Duodenal mucosa (tissue), 2 donors: Measurements from ENCODE around the gene MOB2.

Experiments used
- H3K27ac ChIP-seq: one replicate; pipeline ENCODE4 v1.7.0; 2013; ENCODE audit warnings: low read depth, low read length
- H3K27me3 ChIP-seq, 2 donors: one replicate each; pipeline ENCODE4 v1.7.0; 2013; ENCODE audit warnings: low read length in 2 of 2, control low read depth in 1 of 2; ENCODE audit not compliant: insufficient read depth in 2 of 2, control insufficient read depth in 1 of 2
- H3K36me3 ChIP-seq, 2 donors: one replicate each; pipeline ENCODE4 v1.7.0; 2013; ENCODE audit warnings: low read length in 2 of 2, control low read depth in 1 of 2; ENCODE audit not compliant: insufficient read depth in 2 of 2, control insufficient read depth in 1 of 2
- H3K4me1 ChIP-seq, 2 donors: one replicate each; pipeline ENCODE4 v1.7.0; 2013; ENCODE audit warnings: low read length in 2 of 2, control low read depth in 1 of 2; ENCODE audit not compliant: insufficient read depth in 2 of 2, control insufficient read depth in 1 of 2
- H3K4me3 ChIP-seq, 2 donors: one replicate each; pipeline ENCODE4 v1.7.0; 2013; ENCODE audit warnings: low read length in 2 of 2, low read depth in 1 of 2
- H3K9ac ChIP-seq, 2 donors: one replicate each; pipeline ENCODE4 v1.7.0; 2013; ENCODE audit warnings: low read length in 2 of 2, low read depth in 1 of 2
- H3K9me3 ChIP-seq, 2 donors: one replicate each; pipeline ENCODE4 v1.7.0; 2013; ENCODE audit warnings: low read length in 2 of 2, control low read depth in 1 of 2; ENCODE audit not compliant: control insufficient read depth in 1 of 2

The MOB2 gene, protein sequence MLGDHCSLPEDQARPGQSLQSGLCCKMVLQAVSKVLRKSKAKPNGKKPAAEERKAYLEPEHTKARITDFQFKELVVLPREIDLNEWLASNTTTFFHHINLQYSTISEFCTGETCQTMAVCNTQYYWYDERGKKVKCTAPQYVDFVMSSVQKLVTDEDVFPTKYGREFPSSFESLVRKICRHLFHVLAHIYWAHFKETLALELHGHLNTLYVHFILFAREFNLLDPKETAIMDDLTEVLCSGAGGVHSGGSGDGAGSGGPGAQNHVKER

DNA sequence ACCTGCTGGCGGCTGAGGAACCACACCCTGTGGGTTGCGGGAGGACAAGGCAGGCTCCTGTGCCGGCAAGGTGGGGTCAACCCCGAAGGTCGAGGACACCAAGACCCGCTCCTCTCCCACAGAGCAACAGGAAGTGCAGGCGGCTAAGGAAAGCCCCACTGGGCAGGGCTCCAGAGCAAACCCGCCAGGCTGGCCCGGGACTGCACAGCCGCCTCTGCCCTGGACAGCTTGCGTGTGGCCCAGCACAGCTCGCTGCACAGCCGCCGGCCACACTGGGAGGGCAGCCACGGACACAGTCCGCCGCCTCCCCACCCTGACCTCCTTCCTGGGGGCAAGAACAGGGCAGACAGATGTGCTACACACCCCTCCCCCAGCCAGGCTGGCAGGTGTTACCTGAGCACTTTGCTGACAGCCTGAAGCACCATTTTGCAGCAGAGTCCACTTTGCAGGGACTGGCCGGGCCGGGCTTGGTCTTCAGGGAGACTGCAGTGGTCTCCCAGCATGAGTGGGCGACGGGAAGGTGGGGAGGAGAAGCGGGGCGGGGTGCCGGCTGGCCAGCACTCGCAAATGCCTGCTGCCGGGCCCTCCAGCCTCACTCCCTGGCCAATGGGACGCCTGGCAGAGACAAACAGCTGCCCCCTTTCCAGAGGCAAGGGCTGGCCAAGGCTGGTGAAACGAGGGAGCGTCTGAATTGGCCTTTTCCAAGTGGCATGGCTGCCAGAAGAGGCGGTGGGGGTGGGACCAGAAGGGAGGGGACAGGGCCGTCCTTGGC is at the start of gene MOB2:
TSS of gene MOB2 (minus strand) at position 726 of the 772 bp plus-strand sequence. CDS start at position 503, 223 bp downstream.
- H3K36me3 ChIP-seq, result no peaks in the 10 kb centered on the region
- H3K4me1 ChIP-seq, result peaks cover 20 to 34% of the 10 kb centered on the region in 2 donors
- H3K4me3 ChIP-seq, result peak within 1 kb of the TSS; percentile 32 to 47
- H3K9ac ChIP-seq, result peak within 1 kb of the TSS; percentile 10 to 38
- H3K27ac ChIP-seq, result peak within 1 kb of the TSS; percentile 8
- no peaks in the 10 kb centered on the region for H3K27me3 ChIP-seq
- H3K9me3 ChIP-seq, result no peaks in the 10 kb centered on the region

- no peak overlapping the region for H3K9ac ChIP-seq
- peaks cover 18 to 39% of the 10 kb centered on the region in 2 donors for H3K36me3 ChIP-seq
- no peak overlapping the region for H3K27ac ChIP-seq
- no peak overlapping the region for H3K4me3 ChIP-seq
- H3K27me3 ChIP-seq, result no peaks in the 10 kb centered on the region
- peaks cover 0 to 8% of the 10 kb centered on the region in 2 donors for H3K4me1 ChIP-seq
- no peaks in the 10 kb centered on the region for H3K9me3 ChIP-seq
These were observed 48.1 kb upstream of the MOB2 start for GRCh38 chr11:1534682-1535081.

GRCh38 chr11:1534171-1534570 is 47.6 kb upstream of the MOB2 start:
- H3K36me3 ChIP-seq, result peaks cover 18 to 41% of the 10 kb centered on the region in 2 donors
- H3K27me3 ChIP-seq, result no peaks in the 10 kb centered on the region
- H3K27ac ChIP-seq, result no peak overlapping the region
- H3K4me3 ChIP-seq, result no peak overlapping the region
- H3K9ac ChIP-seq, result no peak overlapping the region
- H3K9me3 ChIP-seq, result no peaks in the 10 kb centered on the region
- H3K4me1 ChIP-seq, result peaks cover 0 to 8% of the 10 kb centered on the region in 2 donors

DNA sequence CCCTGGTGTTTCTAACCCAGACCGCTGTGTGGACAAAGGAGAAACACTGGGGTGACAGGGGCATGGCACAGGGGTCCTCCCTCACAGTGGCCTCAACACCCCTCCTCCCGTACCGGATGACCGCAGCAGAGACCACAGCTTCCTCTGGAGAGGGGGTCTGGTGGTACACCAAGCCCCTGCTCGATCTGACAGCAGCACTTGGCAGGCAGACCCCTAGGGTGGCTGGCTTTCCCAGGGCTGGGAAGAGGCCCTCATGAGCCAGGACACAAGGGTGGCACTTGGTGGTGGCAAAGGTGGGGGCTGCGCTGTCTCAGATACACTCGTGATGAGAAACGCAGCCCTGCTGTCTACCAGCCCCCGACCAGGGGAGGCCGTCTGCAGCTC is 46.8 kb upstream of the MOB2 start:
- H3K4me1 ChIP-seq, result peaks cover 0 to 8% of the 10 kb centered on the region in 2 donors
- no peak overlapping the region for H3K27ac ChIP-seq
- H3K4me3 ChIP-seq, result no peak overlapping the region

DNA sequence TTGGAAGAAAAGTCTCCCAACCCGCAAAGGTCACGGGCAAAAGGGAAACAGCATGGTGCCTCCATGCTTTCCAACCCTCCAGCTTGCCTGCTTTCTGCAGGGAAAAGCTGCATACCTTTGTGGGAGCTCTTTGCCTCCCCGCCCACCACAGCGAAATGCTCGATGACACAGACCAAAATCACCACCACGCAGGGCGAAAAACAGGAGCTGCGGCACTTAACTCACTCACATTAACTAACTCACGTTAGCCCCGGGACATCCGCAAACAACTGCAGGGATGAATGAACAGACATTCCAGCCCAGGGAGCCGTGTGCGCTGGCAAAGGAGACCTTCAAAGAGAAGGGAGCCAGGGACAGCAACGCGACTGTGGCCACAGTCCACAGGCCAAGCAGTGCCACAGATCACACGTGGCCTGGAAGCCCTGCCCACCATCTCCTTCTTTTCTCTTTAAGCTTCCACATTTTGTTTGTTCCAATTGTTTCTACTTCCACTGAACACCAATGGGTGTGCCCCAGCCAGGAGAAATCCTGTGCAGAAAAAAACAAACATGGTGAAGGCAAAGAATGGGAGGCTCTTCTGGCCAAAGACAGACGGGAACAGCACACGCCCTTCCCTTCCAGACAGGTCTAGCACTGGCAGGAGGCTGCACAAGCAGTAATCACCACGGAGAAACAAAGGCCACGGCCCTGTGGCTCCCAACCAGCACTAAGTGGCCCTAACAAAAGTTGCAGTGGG is 46.2 kb upstream of the MOB2 start:
- H3K27ac ChIP-seq, result no peak overlapping the region
- no peak overlapping the region for H3K9ac ChIP-seq
- no peak overlapping the region for H3K4me3 ChIP-seq
- no peaks in the 10 kb centered on the region for H3K9me3 ChIP-seq
- H3K27me3 ChIP-seq, result no peaks in the 10 kb centered on the region
- peaks cover 0 to 8% of the 10 kb centered on the region in 2 donors for H3K4me1 ChIP-seq
- peaks cover 18 to 41% of the 10 kb centered on the region in 2 donors for H3K36me3 ChIP-seq

More for the DNA sequence above, 46.8 kb upstream of the MOB2 start:
- no peaks in the 10 kb centered on the region for H3K27me3 ChIP-seq
- H3K36me3 ChIP-seq, result peaks cover 18 to 41% of the 10 kb centered on the region in 2 donors
- no peaks in the 10 kb centered on the region for H3K9me3 ChIP-seq
- no peak overlapping the region for H3K9ac ChIP-seq

DNA sequence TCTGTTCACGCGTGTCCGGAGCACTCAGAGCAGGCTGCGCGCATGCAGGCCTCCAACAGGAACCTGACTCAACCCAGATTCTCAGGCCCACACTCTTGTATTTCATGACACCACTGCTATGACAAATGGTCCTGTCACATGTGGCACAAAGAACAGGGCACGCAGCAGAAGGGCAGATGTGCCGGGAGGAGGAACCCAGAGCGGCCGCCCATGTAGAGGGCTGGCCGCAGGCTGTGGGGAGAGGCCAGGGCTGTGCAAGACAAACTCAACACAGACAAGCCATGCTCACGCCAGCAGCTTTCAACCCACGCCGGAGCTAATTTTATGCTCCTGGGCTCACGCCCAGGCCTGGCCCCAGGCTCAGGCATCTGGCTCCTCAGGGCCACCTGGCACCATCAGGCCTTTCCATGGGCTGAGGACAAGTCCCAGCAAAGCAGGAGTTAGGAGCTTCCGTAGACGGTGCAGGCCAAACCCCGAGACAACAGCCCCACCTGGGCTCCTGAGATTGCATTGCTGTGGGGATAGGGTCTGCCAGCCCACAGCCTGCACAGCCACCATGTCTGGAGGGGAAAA is 45.5 kb upstream of the MOB2 start:
- H3K4me3 ChIP-seq, result no peak overlapping the region
- H3K27ac ChIP-seq, result no peak overlapping the region

GRCh38 chr11:1531449-1532013 is 45.0 kb upstream of the MOB2 start:
- no peaks in the 10 kb centered on the region for H3K27me3 ChIP-seq
- no peaks in the 10 kb centered on the region for H3K9me3 ChIP-seq
- no peak overlapping the region for H3K27ac ChIP-seq
- no peak overlapping the region for H3K9ac ChIP-seq
- peaks cover 18 to 40% of the 10 kb centered on the region in 2 donors for H3K36me3 ChIP-seq
- H3K4me1 ChIP-seq, result peaks cover 0 to 8% of the 10 kb centered on the region in 2 donors
- no peak overlapping the region for H3K4me3 ChIP-seq

More for the DNA sequence above, 45.5 kb upstream of the MOB2 start:
- Histone ChIP-seq H3K9ac (no peak overlapping the region), H3K36me3 (peaks cover 18 to 41% of the 10 kb centered on the region in 2 donors), H3K9me3 (no peaks in the 10 kb centered on the region), H3K4me1 (peaks cover 0 to 8% of the 10 kb centered on the region in 2 donors), H3K27me3 (no peaks in the 10 kb centered on the region)

DNA sequence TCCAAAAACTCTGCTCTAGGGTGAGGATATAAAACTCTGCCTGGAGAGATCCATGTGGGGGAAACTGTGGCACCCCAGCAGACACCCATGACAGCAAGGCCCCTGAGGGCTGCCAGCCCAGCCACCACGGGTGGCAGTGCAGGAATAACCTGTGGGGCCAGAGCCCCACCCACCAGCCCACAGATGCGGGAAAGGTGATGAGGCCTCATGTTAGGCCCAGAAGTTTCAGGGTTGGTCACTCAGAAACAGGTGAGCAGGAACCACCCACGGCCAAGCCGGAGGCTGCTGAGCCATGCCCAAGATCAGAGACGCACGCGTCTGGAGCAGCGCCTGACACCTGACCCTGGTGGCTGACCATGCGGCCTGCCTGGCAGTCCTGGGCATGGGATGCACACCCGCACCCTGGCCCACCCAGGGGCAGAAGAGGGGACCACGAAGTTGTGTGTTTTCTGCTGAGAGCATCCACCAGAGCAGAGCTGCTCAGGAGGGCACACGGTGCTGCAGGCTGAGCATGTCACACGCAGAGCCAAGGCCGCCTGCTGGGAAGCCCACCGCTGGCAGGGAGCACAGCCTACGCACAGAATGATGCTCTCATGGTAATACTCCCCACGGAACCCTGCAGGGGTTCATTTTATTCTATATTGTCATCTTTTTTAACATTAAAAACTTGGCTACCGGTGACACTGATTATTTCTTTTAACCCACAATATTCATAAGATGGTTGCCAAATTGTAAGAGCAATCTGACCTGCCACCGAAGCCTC is 44.3 kb upstream of the MOB2 start:
- H3K27me3 ChIP-seq, result no peaks in the 10 kb centered on the region
- no peak overlapping the region for H3K9ac ChIP-seq
- peaks cover 0 to 8% of the 10 kb centered on the region in 2 donors for H3K4me1 ChIP-seq
- H3K27ac ChIP-seq, result no peak overlapping the region
- H3K36me3 ChIP-seq, result peaks cover 18 to 38% of the 10 kb centered on the region in 2 donors
- no peaks in the 10 kb centered on the region for H3K9me3 ChIP-seq
- no peak overlapping the region for H3K4me3 ChIP-seq

DNA sequence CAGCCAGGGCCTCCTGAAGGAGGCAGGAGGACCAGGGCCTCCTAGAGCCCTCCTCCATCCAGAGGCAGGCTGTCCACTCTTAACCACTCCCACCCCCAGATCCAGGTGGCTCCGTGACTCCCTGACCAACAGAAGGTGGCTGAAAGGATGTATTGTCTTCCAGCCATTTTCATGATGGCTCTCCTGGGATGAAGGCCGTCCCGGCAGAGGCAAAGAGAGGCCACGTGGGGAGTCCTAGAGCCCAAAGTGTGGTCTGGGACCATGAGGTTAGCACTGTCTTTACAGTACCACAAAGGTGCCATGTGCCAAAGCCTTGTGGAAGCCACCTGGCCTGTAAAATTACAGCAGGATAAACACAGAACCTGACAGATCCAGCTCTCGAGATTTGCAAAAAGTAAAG is 43.2 kb upstream of the MOB2 start:
- Histone ChIP-seq H3K27me3 (no peaks in the 10 kb centered on the region), H3K9ac (no peak overlapping the region), H3K4me1 (peaks cover 0 to 7% of the 10 kb centered on the region in 2 donors), H3K4me3 (no peak overlapping the region), H3K36me3 (peaks cover 17 to 30% of the 10 kb centered on the region in 2 donors), H3K9me3 (no peaks in the 10 kb centered on the region), H3K27ac (no peak overlapping the region)
